HG03571 (cell line): ENCODE measurements around the gene ITGB6.

Source experiments
- ATAC-seq: cut with Tn5 transposase; IDR thresholded peaks from one replicate; pipeline ENCODE4 v1.9.1; 2021; ENCODE audit not compliant: unreplicated experiment

ITGB6 gene, protein sequence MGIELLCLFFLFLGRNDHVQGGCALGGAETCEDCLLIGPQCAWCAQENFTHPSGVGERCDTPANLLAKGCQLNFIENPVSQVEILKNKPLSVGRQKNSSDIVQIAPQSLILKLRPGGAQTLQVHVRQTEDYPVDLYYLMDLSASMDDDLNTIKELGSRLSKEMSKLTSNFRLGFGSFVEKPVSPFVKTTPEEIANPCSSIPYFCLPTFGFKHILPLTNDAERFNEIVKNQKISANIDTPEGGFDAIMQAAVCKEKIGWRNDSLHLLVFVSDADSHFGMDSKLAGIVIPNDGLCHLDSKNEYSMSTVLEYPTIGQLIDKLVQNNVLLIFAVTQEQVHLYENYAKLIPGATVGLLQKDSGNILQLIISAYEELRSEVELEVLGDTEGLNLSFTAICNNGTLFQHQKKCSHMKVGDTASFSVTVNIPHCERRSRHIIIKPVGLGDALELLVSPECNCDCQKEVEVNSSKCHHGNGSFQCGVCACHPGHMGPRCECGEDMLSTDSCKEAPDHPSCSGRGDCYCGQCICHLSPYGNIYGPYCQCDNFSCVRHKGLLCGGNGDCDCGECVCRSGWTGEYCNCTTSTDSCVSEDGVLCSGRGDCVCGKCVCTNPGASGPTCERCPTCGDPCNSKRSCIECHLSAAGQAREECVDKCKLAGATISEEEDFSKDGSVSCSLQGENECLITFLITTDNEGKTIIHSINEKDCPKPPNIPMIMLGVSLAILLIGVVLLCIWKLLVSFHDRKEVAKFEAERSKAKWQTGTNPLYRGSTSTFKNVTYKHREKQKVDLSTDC

DNA sequence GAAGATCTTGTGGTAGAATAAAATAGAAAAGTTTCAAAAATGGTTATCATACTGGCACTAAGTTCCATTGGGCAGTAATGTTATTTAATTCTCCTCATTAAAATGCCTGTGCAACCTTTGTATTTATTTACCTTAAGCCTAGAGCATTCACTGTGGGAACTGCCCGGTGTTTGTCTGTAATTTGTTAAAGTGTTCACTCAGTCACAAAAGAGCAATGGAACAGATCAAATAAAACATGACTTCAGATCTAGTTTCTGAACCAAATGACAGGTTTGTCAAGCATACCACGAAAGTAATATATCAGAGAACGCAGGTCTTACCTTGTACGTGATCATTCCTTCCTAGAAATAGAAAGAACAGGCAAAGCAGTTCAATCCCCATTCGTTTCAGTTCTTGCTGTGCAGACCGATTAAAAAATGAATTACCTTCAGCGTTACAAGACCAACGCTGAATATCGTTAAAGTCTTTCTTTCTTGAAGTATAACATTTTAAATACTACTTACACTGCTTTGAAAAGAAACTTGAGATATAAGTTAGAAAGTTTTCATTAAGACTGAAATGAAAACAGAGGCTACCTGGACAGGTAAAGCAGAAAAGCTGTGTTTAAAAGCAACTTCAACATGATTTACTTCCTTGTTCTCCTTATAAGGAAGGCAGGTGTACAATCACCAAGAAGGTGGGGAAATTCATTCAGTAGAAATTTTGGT, at the start of gene ITGB6:
ITGB6 (minus strand) TSS at position 590 of the 707 bp plus-strand sequence; CDS start at position 381, 209 bp downstream.
- no peak for ATAC-seq

DNA sequence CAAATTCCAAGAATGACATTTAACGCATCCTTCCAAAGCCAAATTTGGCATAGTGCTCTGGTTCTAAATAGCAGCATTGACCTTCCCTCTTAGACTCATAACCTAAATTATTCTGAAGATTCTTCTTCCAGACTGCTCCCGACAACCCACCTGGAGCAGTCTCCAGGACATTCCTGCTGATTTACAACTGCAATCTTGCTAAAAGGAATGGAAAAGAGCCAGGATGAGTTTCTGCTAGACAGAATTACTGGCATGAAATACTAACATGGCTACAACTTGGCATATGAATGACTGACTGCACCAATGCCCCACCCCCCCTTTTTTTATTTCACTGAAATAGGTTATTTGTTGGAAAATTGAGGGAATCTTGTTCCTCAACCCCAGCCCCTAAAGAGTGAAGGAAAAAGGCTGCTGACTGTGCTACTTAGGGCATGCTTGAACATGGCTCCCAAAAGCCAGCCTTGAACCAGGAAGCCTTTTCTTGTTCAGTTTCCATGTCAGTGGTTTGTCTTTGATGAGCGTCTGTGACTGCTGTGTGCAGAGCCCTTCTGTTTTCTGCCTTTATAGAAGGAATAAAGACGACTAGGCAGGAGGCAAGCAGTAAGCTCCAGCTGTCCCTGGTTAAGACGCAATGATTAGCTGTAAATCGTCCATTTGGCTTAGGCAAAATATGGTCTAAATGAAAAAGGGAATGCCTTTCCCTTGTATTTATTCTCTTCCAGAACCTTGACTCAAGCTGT, 47.4 kb upstream of the ITGB6 start:
- ATAC-seq = no peak

DNA sequence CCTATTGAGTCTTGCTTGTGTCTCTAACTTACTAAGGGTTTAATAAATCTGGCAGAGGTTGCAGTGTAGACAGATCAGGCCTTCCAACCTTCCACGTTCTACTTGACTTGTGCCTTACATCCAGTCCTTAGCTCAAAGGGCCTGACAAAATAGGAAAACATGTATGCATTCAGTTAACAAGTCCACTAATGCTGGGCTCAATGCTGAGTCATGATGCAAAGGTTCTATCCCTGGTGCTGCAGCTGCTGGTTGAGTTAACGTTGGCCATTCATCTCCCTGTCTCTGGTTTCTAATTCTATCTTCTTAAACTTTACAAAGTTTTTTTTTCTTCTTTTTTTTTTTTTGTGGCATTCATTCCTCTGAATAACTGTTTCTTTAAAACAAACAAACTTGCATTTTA, 46.3 kb upstream of the ITGB6 start:
- ATAC-seq = no peak

DNA sequence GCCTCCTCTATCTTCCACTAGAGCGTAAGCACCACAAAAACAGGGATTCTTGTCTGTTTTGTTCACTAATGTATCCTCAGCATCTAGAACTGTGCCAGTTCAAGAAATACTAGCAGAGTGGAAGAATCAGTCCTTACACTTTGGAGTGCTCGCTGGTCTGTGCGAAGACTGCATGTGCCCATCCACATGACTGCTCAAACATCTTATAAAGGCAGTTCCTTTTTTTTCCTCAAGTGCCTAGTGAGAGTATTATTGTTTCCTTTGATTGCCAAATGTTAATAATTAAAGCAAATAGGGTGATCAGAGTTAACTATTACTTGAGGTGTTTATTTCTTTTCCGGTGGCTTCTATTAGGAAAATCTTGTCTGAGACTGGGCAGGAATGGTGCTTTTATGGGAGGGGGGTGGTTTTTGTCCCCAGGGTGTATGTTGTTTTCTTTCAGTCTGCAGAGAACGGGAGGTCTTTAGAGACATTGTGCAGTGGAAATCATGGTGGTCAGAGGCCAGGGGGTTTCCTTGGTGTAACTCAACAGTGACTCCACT, 45.6 kb upstream of the ITGB6 start:
- no peak for ATAC-seq

DNA sequence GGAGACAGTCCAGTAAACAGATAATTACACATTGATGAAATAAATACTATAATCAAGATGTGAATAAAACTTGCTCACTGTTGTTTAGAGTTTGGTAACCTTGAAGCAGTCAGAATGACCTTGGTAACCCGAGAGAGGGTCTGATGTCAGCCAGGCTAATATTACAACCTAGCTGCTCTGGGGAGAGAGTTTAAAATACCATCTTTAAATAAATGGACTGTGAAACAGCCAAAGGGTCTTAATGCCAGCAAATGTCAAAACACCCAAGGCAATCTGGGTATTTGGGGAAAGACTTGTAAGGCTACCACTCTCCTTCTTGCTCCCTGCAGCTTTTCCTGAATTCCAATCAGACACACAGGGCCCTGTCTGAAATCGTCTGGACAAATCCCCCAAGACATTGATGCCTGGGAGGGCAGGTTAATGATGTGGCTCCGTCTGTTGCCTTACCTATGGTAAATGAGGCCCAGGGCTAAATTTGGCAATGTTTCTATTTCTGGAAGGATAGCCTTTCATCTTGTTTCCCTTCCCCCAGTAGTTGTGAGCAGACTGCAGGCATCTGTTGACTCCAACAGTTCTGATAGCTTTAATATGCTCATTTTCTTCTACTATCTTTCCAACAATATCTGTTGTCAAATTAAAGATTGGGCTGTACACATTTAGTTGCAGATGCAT, 43.0 kb upstream of the ITGB6 start:
- ATAC-seq = no peak

DNA sequence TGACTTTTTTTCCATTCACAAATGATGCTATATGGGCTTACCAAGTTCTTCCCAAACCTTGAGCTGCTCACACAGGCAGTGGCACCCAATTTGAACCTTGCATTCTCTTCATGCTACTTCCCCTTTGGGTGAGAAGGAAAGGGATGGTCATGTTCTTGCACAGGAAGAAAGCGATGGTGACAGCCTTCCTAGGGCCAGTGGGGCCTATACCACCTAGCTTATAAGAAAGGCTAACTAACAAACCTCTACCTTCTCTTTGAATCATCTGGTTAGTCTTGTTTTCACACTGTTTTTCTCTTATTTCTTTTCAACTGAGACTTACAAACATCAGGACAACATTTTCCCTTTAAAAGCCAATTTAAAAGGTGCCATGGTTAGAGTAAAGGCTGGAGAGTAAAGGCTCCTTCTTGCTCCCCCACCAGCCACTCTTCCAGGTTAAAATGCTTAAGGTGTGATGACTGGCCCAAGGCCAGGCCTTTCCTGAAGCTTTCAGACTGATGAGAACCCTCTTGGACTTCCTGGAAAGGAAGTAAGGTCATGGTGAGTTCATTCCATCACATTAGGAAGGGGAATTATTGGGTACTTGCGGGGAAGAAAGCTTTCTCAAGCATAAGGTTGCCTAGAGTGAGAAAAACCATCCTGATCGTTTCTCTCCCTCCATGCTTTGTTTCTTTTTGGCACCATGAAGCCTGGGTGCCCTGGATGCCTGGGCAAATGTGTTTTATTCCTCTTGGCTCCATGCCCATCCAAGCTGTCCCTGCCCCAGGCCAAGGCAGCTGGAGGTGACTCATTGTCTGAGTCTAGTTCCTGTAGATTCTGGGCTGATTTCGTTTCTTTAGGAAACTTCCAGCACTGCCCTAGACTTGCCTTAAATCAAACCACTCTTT, 41.4 kb upstream of the ITGB6 start:
- ATAC-seq = no peak

DNA sequence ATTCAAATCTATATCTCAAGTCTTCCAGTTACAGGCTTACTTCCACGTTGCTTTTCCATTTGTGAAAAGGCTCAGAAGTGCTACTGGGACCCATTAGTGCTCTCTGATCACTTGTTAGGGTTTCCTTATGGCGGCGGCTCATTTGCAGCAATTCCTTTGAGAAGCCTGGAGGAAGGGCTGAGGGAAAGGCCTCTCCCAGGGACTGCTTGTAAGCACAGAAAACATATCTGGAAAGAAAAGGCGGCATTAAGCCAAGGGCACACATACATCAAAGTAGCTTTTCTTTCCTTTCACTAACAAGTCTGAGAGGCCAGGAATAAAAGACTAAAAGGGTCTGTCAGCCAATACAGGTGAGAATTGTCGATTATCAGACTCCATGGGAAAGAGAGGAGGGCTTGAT, 39.4 kb upstream of the ITGB6 start:
- ATAC-seq = no peak

DNA sequence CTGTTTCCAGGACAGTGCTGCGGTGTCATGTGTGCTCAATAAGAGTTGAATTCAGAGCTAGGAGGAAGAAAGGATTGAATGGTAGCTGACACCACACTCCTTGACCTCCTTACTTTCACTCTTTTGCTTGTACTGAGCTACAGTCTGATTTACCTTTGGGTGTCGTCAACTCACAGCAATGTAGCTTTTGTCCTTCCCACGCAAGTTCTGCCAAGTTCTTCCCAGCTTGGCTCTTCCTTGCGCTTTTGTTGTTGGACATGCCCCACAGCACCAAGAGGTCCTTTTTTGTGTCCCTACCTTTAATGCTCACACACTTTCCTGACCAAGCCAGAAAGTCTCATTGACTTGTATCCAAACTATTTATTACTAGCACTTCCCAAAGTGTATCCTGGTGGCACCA, 38.3 kb upstream of the ITGB6 start:
- ATAC-seq = no peak

DNA sequence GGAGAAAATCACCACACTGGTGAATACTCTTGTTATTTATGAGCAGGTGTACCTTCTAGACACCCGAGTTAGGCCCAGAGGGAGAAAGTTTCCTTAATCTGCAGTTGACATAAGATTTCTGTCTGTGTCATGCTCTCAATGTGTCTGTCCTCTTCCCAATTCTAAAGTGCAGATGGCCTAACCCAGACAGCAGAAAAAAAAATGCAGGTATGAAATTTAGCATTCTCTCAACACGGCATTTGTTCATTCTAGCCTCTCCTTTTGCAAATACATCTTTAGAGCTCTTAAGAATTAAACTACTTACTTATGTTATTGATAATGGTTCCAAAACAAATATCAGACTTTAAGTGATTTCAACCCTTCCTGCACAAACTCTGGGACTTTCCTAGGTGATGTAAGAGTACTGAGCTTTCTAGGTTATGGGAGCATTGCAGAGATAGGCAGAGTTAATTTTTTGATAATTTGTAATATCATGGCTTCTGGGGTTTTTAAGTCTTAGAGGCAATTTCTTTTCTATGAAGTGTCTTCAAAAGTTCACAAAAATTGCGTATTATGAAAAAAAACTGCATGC, 32.9 kb upstream of the ITGB6 start:
- ATAC-seq = no peak

DNA sequence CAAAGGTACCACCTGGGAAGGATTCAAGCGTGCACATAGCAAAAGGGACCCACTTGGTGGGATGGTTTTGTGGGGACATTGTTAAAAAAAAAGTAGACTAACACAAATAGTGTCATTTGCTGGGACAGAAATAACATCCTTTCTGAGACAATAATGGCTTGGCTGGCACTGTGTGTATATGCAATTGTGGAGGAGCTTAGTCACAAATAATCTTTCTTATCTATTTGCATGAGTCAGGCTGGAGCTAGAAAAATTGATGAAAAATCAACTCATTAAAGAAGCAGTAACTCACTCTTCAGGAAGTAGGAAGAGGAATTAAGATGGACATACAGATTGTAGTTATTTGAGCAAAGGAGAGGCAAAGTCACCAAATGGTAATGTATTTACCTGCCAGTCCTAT, 29.5 kb upstream of the ITGB6 start:
- ATAC-seq = no peak

DNA sequence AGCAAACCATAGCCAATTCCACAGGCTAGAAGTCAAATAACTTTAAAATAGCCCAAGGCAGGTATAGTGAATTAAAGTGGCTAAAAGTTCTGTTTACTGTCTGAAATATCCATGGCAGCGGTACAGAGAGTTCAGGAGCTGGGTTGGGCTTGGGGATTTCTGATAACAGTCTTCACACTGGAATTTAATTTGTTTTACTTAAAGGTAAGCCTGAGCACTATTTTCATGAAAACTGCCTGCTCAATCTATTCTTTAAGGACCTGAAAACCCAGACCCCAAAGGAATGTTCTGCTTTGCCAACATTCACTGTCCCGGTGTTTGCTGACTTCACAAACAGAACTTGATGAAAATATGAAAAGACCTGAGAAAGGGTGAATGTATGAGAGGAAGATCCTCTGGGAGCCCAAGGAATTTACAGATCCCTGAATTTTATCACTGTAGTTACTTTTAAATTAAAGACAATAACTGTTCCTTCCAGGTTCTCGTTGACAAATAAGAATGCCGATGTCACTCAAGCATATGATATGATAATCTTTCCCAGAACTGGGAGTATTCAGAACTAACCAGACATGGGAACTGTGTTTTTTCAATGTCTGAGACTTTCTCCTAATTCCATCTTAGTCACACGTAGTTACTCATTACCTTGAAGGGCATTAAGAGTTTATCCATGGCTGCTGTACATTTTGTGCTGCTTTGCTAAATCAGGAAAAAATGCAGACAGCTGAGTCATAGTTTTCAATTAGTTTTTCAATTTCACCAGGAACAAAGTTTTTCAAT, 28.3 kb upstream of the ITGB6 start:
- ATAC-seq = no peak

DNA sequence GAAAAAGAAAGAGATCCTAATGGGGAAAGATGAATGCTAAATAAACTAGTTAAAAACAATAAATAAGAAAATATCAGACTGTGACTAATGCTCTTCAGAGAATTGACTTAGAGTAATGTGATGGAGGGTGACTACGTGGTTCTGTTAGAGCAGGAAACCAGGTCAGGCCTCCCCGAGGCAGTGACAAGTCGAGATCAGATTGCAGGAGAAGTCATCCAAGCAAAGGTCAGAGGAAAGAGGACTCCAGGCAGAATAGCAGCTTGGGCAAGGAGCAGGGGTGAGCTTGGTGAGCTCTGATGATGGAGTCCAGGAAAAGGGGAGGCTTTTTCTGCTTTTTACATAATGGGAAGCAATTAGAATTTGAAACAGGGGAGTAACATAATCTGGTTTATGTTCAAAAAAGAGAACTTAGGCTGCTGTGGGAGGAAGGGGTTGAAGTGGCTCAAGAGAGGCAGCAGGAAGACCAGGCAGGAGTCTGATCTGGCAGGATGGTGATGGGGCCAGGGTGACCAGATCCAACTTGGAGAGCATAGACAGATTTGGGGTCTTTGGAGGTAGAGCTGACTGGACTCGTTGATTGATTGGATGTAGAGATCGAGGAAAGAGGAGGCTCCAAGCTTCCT, 27.3 kb upstream of the ITGB6 start:
- no peak for ATAC-seq

DNA sequence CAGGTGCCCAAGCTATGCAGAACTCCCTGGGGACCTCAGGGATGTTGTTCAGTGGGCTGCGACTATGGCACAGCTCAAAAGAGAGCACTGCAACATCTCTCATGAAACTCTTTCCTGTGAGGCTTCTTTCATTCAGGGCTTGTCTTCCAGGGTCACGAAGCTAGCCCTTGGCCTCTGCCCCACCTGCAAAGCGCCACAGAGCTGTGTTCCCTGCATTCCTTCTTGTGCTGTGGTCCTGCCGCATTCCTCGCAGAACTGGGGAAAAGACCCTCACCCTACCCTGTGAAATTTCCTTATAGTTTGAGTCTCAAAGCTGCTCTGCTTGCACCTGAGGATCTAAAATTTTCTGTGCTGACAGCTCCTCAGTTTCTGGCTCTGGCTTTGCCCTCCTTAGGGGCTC, 26.3 kb upstream of the ITGB6 start:
- no peak for ATAC-seq

DNA sequence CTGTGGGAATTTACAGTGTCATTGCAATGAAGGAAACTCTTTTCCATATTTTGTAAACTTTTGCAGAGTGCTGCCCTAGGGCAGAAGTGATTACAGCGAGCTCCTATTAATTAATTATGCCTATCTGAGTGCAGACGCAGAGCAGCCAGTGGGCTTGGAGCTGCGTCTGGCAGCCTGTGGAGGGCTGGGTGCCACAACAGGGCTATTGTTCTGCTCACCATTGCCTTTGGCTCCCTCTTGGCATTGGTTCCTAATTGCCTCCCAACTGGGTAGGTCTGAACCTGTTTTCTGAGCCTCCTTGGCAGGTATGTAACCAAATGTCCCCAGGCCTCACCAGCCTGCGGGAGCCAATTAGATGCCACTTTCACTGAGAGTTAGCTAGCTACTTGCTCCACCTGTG, 25.6 kb upstream of the ITGB6 start:
- ATAC-seq = no peak

DNA sequence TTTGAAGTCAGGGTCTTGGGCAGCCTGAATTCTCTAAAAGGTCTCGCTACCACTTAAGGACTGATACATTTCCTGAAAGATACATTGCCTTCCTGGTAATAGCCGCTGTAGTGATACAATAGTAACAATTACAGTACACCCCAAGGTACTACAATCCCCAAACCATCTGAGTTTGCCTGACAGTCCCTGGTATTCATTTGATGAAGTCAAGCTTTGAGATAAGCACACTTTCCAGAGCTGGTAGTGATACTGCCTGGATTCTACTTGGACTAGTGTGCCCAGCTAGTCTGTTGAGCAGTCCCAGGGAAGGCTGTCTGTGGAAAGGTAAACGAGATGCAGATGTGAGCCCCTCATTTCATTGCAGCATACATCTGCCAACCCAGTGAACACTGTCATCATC, 24.4 kb upstream of the ITGB6 start:
- peak; percentile 29 for ATAC-seq

DNA sequence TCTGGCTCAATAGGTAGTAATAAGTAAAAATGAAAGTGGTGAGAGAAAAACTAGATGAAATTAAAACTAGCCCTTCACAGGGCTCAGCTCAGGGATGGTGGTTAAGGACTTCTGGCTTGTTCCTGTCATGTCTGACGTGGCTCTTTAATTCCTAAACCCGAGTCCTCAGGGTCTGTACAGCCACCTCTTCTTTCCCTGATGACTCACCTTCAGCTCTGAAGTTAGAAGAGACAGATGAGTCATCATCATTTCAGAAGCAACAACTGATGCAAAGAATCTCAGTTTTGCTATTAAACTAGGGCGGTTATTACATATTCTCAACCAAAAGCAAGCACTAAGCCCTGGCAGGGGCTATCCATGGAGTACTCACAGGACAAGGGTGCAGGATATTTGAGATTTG, 24.0 kb upstream of the ITGB6 start:
- ATAC-seq = peak; percentile 94

DNA sequence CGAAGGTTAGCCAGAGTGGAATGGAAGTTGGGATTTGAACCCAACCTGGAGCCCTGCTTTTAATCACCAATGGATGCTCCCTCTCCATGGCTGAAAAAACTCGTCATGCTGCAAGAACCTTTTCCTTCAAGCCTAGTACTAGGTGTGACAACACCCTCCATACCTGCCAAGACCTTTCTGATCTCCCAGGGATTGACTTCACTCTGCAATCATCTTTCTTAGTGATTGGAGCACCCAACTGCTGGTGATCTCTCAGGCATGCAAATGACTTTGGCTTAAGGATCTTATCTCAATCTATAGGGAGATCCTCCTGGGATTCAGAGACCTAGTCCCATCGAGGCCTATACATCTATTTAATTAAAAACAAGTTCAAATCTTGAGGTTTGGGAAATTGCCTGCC, 23.5 kb upstream of the ITGB6 start:
- ATAC-seq = no peak
